DMS153 (cell line): ENCODE measurements around the gene NRCAM.
"Not testable (repeated sequence)": the region's sequence is repeated elsewhere in the genome, so short reads cannot be mapped to it uniquely, and the experiment has no call there.

Experiments used
- DNase-seq: peaks from one replicate; lab custom pipeline; 2025; lab: John Stamatoyannopoulos, UW

NRCAM gene

DNA sequence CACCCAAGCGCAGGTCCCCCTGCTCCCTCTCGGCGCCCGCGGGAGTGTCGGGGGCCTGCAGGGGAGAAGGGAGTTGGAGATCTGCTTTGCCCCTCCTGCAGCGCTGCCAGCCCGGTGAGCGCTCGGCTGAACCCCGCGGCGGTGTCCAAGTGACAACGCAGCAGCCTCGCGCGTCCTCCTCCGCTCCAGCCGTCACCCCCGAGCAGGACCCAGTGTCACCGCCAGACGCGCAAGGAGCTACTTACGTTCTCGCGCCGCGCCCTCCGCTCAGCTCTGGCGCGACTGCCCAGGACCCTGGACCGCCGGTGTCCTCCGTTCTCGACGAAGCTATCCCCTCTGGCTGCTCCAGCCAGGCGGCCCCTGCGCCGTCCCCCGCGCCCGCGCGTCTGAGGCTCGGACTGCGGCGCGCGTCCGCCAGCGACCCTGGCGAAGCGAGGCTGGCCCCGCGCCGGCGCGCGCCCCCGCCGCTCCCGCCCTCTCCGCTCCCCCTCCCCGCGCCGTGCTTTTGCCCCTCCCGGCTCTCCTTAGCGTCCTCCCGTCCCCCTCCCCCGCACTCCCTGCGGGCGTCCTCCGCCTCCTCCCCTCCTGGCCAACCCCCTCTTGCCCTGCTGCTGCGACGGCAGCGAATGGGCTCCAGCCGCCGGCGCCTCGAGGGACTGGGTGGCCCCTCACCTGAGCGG lies at the start of gene NRCAM:
Gene NRCAM, minus strand, starts transcription at position 439 of the 680 bp plus-strand sequence. CDS start 216,372 bp downstream, outside the sequence.
- peak; percentile 85 for DNase-seq

DNA sequence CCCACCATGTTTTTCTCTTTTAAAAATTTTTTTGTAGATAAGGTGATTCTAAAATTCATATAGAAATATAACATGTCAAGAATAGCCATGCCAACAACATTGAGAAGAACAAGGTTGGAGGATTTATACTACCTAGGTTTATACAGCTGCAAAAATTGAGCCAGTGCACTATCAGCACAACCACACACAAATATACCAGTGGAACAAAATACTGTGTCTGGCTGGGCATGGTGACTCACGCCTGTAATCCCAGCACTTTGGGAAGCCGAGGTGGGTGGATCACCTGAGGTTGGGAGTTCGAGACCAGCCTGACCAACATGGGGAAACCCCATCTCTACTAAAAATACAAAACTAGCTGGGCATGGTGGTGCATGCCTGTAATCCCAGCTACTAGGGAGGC lies 48.3 kb upstream of the NRCAM start:
- DNase-seq = not testable (repeated sequence)

DNA sequence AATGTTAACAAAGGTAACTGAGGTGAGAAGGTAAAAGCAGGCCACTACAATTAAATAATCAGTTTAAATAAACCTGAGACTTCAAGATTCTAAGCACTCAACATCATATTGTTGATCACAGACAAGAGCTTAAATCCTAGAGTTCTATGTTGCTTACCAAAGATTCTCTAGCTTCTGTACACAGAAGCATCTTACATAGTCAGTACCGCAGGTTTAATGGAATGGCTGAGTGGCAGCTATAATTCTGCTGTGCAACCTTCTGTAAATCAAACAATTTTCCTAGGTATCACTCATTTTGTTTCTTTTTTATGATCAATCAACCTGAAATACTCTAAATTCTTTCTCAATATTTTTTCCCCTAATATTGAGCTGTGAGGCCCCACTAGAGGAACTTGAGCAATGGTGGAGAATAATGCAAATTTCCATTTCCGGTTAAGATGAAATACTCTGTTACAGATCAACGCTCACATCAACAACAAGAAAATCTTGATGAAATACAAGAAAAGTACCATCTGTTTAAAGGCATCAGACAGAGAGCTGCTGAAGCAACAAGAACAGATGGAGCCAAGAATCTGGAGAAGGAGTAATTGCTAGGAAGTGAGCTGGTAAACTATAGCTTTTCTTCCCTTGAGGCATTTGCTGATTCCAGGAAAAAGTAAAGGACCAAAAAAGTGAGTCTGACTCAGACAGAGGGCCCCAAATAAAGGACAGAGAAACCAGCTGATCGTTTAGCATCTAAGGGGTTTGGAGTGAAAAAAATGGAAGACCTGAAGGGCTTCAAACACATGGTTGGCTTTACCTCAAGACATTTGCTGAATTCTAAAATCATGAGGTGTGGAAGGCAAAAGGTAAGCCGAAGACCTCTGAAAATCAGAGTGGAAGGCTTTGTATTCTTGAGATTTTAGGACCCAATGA lies 47.1 kb upstream of the NRCAM start:
- no peak for DNase-seq

DNA sequence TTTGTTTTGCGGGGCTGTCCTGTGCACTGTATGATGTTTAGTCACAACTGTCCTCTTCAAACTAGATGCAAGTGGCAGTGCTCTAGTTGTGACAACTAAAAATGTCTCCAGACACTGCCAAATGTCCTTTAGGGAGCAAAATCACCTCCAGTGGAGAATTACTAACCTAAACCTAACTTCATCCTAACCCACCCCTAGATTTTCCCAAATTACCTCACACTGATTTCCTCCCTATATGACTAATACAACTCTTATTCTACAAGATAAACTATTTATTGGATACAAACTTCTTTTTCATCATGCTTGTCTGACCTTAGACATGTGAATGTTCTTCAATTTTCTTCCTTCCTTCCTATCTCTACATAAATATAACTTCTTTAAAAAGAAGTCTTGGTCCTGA lies 43.3 kb upstream of the NRCAM start:
- no peak for DNase-seq

DNA sequence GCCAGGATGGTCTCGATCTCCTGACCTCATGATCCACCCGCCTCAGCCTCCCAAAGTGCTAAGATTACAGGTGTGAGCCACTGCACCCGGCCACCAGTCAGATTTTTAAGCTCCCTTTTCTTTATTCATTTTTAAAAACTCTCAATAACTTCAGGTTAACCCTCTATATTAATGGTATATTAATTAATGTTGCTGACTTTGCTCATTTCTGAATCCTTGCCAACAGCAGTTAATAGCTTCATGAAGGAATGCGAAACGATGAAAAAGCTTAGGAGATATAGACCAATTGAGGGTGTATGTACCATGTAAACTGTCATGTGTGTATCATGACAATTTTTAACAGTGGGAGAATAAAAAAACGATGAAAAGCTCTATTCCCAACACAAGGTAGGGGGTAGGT lies 42.2 kb upstream of the NRCAM start:
- no peak for DNase-seq

DNA sequence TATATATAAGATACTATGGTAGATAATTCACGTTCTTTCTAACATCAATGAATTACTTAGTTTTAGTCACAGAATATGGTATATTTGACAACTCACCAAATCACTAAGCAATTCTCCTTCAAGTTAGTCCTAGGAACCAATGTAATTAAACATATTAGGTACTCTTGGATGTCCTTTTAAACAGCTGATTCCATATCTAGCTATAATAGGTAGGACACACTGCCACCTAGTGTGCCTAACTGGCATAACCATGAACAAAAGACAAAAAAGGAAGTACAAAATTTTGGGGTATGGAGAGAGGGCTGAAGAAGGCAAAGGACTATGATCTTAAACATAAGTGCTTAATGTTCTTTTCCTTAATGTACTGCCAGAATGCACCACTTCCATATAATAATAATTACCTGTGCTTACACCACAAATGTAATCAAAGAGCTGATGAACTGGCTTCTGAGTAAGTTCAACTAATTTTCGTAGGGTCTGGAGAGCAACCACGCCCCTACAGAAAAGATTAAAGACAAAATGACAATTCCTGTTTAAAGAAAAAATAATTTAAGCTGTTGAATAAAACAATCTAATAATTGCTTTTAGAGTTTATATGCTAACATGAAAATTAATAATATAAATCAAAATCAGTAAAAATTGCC lies 41.0 kb upstream of the NRCAM start:
- peak; percentile 16 for DNase-seq

DNA sequence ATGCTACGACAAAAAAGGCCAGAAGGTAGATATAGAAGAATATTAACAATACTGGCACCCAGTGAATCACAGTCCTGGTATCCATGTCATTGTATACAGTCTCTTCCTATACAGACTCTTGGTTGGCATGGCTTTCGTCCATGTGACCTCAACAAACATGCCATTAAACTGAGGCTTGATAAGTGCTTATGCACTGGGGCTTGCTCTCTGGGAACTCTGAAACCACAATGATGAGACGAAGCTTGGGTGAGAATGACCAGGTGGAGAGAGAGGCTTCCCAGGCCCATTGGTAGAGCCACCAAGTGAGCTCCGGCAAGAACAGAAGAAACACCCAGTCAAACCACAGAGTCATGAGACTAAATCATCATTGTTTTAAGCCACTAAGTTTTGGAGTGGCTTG lies 36.5 kb upstream of the NRCAM start:
- no peak for DNase-seq

DNA sequence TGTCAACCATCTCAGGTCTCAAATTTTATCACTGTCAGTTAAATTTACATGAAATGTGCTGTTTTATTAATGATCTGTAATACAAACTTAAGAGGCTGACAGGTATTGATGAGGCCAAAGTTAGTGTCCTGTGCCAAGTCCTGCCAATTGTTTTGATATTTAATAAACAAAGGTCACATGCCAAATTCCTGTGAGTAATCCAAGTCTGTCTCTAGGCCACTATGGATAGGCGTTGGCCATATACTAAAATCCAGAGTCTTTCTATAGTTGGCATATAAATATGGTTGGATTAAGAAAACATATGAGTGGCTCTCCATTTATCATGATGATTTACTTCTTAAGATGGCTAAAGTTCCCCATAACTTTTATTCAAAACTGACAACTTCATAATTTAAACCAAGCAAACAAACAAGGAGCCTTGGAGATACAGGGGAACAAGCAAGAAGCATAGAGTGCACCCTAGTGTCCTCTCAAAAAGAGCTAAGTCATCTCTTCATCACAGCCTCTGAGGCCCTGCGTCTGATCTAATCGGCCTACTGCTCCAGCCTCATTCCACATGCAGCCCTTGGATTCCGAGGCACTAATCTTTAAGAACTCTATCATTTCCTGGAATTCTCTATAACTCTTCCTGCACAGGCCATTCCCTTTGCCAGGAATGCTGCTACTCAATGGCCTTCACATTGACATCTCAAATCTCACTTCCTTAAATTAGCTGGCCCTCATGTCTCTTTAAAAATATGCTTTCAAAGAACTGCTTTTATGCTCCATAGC lies 32.7 kb upstream of the NRCAM start:
- no peak for DNase-seq

DNA sequence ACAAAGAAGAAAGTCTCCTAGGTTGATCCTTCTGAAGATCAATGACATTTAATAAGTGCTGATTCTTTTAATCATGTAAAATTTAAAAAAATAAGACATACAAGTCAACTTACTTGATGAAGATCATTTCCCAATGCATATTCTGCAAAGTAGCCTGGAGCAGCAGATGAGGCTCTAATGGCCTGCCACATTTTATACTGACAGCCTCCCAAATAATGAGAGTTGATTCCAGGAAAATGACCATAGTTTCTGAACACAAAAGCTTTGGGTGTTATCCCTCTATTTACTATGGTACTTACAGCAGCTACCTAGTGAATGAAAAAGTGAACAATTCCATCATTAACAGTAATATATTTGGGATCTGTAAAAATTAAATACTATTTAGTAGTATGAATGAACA lies 31.4 kb upstream of the NRCAM start:
- no peak for DNase-seq

DNA sequence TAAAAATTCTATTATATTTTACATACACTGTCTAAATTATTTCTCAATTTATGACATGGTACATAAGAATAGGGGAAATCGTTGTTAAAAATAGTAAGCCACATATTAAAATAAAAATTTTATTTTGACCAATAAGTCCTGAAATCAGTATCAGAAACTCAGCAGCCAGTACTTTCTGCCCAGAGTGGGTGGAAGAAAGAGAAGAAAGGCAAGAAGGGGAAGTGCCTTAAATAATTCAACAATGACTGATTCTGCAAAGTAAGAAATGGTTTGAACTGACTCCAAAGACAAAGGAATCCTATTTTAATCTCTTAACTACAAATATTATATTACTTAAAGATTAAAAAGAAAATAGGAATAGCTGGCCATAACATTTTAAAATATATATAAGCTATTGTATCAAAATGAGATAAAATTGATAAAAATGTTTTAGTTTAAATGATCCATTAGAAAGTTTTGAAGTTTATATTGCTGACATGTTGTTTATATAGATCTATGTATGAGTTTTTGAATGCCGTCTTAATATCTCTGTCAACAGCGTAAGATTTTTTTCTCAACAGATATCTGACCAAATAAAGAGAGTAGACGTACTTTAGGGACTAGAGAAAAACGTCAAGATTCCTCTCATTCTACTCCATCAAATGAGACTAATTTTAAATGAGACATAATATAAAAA lies 30.2 kb upstream of the NRCAM start:
- no peak for DNase-seq

DNA sequence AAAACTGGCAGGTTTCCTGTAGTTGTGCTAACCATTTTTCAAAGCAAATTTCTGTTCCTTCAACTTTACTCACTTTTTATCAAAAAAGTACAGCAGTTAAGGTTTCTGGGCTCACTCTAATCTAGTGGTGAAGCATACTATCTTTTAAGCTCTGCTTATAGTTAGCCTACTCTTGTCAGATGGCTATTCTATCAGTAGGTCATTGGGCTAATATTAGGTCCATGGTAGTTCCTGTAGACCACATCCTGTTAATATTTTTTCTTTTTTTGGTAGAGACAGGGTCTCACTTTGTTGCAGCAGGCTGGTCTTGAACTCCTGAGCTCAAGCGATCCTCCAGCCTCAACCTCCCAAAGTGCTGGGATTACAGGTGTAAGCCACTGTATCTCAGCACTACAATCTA lies 27.9 kb upstream of the NRCAM start:
- DNase-seq = no peak

DNA sequence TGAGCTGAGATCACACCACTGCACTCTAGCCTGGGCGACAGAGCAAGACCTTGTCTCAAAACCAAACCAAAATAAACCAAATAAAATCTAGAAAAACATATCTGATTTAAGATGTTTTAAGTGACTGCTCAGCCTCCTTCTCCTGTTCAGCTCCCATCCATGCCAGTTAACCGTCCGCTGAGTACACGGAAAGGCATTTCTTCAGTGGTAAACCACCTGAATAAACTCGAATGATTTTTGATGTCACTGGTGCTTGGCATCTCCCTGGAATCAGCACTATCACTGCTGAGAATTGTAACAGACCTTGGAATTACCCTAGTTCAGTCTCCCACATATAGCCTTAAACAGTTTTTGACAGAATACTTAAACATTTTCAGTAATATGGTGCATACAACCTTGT lies 24.1 kb upstream of the NRCAM start:
- DNase-seq = no peak

DNA sequence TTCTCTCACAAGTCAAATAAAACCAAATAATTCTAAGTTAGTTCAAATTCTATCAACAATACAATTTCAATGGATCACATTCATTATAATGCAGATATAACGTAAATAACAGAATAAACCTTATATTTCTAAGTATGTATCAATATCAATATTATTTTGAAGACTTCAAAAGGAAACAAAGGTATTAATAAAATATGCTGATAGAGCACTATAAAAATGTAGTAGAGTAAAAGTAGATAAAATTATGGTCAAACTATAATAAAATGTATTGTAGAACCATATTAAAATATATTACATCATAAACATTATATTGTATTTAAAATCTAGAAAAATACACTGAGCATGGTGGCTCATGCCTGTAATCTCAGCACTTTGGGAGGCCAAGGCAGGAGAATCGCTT lies 23.5 kb upstream of the NRCAM start:
- DNase-seq = no peak

DNA sequence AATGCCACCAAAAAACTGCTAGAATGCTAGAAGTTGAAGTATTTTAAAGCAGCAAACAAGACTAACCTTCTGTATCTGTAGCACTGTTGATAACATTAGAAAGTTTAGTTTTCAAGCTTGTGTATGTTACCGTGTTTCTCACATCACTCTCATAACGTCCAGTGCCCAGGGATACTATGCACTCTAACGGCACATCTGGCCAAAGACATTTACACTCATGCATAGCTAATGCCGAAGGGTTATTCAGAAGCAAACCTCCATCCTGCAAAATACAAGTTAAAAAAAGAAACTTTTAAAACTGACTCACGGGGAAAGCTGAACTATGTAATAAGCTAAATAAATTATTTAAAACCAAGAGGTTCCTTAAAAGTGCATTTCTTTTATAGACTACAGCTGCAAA lies 22.9 kb upstream of the NRCAM start:
- no peak for DNase-seq

DNA sequence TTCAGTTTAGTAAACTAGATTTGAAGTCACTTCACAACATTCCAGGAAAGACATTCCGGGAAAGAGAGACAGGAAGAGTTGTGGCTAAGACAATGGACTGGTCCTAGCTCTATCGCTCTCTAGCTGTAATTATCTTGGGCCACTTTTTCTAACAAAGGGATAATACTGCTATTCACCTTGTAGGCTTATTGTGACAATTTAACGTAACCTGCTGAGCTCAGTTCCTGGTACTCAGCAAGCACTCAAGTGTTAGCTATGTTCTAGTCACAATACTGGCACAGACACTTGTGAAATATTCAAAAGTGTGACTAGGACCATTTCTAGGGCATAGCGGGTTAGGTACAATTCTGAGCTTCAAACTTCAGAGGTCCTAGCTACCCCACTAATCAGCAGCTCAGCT lies 12.0 kb upstream of the NRCAM start:
- no peak for DNase-seq

DNA sequence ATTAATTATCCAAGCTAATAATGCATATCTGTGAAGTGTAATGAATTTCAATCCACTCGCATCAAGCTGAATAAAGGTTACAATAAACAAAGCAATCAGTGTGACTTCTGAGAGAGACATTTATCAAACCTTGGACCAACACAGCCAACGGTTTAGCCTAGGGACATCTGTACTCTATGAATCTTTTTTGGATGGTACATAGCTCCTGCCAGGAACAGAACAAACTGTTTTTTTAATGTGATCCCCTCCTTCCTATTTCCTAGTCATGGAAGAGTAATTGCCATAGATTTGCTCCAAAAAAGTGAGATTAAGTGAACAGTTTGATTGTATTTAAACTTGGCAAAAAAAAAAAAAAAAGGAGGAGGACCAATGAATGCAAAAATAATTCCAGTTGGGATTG lies 11.2 kb upstream of the NRCAM start:
- DNase-seq = no peak

DNA sequence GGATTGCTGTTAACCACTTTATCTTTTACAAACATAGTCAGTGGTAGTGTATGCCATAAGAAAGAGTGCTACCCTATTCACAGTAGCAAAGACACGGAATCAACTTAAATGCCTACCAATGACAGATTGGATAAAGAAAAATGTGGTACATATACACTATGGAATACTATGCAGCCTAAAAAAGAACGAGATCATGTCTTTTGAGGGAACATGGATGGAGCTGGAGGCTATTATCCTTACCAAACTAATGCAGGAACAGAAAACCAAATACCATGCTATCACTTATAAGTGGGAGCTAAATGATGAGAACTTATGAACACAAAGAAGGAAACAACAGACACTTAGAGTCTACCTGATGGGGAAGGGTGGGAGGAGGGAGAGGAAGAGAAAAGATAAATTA lies 10.1 kb upstream of the NRCAM start:
- DNase-seq = not testable (repeated sequence)

DNA sequence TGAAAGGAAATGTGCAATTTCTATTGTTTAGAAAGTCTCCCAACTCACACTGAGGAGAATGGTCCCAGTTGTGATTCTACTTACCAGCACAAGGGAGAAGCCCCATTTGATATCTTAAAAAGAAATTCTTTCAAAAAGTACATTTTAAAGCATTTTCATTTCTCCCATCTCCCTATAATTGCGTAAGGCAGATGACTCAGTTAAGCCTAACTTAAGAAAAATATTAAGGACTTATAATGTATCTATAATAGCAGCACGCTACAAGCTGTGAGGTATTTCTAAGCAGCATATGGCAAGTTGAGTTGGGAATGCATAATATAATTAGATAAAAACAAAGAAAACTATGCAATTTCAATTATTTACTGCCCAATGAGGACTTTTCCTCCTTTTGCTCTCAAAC lies 8.5 kb upstream of the NRCAM start:
- no peak for DNase-seq

DNA sequence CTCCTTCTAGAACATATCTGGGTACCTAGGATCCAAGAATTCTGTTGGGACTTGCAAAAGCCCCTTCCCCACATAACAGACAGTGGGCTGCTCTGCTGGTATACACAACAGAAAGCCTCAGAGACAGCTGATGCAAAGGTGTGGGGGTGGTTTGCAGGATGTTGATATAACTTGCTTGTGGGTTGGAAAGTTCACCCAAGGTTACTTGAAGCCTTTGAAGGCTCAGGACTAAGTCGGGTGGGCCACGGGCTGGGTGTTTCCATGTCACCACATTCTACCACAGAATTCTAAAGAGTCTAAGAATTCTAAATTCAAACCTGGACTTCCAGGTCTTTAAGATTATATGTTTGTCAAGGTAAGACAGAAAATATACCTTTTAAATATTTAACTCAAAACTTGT lies 7.4 kb upstream of the NRCAM start:
- DNase-seq = no peak

DNA sequence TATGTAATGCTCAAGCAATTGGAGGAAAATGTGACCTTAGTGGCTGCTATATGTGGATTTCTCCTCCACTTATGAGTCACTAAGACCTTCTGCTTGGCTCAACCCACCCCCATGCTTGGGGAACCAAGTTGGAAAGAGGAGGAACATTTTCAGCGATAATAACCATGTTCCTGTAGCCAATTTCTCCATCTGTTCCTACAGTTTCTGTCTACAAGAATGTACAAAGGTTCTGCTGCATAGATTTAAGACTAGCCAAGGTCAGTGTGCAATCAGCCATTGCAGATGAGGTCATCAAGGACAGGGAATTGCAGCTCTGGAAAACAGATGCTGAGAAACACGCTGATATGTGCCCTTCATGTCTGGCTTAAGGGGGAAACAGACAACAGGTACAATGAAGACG lies 5.6 kb upstream of the NRCAM start:
- no peak for DNase-seq

DNA sequence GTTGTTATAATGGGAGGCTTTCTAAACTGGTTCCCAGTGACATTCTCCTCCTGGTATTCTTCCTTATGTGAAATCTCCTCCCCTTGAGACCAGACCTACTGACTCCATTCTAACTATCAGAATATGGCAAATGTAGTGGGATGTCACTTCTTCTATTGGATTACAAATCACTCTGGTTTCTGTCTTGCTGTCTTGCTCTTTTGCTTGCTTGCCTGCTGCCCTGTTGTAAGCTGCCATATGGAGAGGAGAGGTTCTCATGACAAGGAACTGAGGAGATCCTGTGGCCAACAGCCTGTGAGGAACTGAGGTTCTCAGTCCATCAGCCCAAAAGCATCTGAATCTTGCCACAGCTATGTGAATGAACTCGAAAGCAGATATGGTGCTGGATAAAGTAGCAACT lies 4.7 kb upstream of the NRCAM start:
- DNase-seq = no peak
